Measurements from ENCODE around the gene SMKR1.

- TF ChIP-seq CTCF (conservative IDR thresholded peaks at IDR 0.05; ENCODE audit: low read depth, low read length) (no peak), EZH2phosphoT487 (IDR thresholded peaks at IDR 0.05; ENCODE audit: borderline replicate concordance, low read length) (no peak)
Observed at GRCh38 chr7:129456421-129456820, 45.9 kb upstream of the SMKR1 start.
